ENCODE data around the gene CACNG4.

- TF ChIP-seq POLR2A (IDR thresholded peaks at IDR 0.05; ENCODE audit: low read length) (no peak), GATA1 (IDR thresholded peaks at IDR 0.05; ENCODE audit: low read depth, low read length) (no peak)
Measured at GRCh38 chr17:67079491-67079890, 115.0 kb downstream of the CACNG4 start.

Data from erythroblast (primary cell).